AG09319 (cell line): Measurements from ENCODE around the gene TMPRSS9.

Experiments
- DNase-seq: peaks from one replicate; pipeline ENCODE4 v3.0.0-alpha.2; 2010; ENCODE audit warnings: low read depth; ENCODE audit errors: extremely low read depth
- TF ChIP-seq, protein P1 (sequence below): IDR thresholded peaks from 2 replicates; pipeline ENCODE4 v1.5.1; 2011; ENCODE audit warnings: low read depth, mild to moderate bottlenecking, inconsistent platforms, low read length, moderate library complexity

TMPRSS9 gene

DNA sequence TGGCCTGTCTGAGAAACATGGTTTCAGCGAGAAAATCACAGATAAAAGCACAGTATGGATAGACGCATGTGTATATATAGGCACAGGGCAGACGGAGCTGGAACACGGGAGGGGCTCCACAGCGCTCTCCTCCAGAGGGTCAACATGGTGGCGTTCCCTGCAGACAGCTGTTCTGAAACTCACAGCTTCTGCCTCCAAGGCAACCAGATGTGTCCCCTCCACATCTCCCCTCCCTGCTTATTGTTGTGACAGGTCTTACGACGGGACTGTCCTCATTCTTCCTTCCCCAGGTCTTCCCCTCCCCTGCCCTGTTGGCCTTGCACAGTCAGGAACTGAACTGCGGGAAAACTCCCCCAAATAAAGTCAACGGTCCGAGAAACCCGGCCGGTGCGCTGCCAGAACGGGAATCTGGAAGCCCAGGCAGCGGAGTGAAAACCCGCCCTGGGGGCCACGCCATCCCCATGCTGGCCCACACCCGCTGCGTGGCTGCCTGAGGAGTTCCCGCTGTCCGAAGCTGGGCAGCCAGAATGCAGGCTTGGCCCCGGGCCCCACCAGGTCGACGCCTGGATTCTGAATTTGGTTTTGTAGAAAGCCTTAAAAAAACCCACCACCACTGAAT lies 70.0 kb downstream of the TMPRSS9 start:
- TF ChIP-seq, protein P1, sequence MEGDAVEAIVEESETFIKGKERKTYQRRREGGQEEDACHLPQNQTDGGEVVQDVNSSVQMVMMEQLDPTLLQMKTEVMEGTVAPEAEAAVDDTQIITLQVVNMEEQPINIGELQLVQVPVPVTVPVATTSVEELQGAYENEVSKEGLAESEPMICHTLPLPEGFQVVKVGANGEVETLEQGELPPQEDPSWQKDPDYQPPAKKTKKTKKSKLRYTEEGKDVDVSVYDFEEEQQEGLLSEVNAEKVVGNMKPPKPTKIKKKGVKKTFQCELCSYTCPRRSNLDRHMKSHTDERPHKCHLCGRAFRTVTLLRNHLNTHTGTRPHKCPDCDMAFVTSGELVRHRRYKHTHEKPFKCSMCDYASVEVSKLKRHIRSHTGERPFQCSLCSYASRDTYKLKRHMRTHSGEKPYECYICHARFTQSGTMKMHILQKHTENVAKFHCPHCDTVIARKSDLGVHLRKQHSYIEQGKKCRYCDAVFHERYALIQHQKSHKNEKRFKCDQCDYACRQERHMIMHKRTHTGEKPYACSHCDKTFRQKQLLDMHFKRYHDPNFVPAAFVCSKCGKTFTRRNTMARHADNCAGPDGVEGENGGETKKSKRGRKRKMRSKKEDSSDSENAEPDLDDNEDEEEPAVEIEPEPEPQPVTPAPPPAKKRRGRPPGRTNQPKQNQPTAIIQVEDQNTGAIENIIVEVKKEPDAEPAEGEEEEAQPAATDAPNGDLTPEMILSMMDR: no peak
- DNase-seq: no peak

DNA sequence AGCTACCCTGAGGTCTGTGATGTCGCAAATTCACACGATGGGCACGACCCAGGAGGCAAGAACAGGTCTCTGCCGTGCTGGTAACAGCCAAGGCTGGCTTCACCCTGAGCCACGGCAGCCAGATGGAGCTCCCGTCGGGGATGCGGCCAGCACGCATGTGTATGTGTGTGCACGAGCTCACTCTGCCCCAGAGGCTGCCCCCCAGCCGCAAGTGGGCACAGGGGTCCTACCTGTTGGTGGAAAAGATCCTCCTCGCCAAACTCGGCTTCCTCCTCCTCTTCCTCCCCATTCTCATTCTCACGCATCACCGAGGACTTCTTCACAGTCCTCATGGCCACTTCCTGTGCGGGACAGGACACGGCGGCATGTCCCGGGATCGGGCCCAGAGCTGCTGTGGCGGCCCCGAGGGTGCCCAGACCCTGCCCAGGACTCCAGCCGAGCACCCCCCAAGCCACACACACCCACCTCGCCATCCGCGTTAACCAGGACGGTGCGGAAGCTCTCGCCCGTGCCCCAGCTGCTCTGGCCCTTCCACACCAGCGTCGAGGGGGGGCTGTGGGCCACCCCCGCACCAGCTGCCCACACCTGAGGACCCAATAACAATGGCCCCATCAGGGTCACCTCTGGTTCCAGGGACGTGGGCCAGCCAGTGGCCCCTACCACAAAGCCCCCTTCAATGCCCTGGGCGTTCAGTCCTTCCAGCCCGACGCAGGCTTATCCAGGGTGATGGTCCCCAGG lies 71.4 kb downstream of the TMPRSS9 start:
- no peak for DNase-seq
- TF ChIP-seq, protein P1: no peak

GRCh38 chr19:2432131-2432848 lies 72.2 kb downstream of the TMPRSS9 start:
- TF ChIP-seq, protein P1: no peak
- no peak for DNase-seq

DNA sequence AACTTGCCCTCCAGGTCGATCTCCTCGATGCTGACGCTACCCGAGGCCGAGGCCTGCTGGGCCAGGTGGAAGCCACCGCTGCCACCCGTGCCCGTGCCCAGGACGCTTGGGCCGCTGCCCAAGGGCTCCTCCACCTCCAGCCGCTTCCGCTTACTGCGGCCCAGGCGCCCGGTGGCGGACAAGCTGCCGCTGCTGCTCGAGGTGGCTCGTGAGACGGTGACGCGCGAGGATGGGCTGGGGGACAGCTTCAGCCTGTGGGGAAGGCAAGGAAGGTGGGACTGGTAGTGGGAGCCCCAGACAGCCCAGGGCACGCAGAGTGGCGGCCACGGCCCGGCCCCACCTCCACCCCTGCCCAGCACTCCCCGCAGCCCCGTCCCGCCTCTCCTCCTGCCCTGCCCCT lies 73.8 kb downstream of the TMPRSS9 start:
- DNase-seq: no peak
- TF ChIP-seq, protein P1: no peak

GRCh38 chr19:2434267-2434666 lies 74.2 kb downstream of the TMPRSS9 start:
- TF ChIP-seq, protein P1: no peak
- DNase-seq: no peak

DNA sequence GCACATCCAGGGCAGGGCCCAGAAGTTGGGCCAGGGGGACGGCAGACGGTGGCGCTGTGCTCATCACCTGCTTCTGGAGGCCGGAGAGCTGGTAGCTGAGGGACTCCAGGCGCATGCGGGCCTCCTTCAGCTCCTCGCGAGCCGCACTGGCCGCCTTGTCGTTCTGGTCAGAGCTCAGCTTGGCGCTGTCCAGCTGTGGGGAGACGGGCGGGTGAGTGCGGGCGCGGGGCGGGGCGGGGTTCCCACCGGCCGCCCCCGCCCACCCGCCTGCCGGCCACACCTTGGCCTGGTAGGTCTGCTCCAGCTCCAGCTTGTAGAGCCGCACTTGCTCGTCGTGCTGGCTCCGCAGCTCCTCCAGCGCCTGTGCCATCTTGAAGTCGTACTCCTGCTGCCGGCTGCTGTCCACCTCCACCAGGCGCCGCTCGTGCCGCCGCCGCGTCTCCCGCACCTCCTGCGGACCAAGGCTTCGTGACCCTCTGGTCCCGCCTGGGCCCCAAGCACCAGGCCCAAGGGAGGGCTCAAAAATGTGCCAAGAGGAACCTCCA lies 74.7 kb downstream of the TMPRSS9 start:
- no peak for DNase-seq
- TF ChIP-seq, protein P1: no peak

GRCh38 chr19:2436384-2436783 lies 76.3 kb downstream of the TMPRSS9 start:
- TF ChIP-seq, protein P1: no peak
- DNase-seq: no peak
